ENCODE results near the gene KMT5C.

Gene KMT5C

DNA sequence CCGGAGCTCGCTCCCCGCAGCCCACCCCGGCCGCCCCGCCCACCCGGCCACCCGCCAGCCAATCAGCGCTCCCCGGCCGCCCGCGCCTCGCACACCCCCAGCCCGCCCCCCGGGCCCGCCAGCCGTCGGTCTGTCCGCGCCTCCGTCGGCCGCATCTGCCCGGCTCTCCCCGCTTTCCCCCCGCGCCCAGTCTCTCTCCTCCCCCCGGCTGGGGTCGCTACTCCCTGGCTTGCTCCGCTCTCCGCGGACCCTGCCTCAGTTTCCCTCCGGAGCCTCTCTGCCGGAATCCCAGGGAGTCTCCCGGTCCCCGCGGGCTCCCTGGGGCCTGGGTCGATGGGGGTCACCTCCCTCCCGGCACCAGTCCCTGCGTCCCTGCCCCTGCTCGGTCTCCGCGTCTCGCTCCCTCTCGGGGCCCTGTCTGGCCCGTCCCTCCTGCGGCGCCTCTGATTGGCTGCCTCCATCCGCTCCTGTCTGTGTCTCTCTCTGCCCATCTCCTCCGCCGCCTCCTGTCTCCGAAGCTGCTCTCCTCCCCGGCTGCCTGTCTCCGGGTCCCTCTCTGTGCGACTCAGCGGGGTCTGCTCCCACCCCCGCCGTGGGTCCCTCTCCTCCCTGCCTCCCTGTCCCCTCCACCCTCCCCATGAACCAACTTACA lies 30.1 kb downstream of the KMT5C start:
- H3K4me1 ChIP-seq (ENCODE audit: control insufficient read depth, insufficient read depth, low read length): peaks cover 5% of the 10 kb centered on the region; the same call in 1 of the 2 replicates
- no peaks in the 10 kb centered on the region for H3K36me3 ChIP-seq (ENCODE audit: control insufficient read depth in 2 of 2, insufficient read depth in 1 of 2, low read length in 2 of 2)
- no peaks in the 10 kb centered on the region for H3K9me3 ChIP-seq (ENCODE audit: control insufficient read depth, insufficient read depth, low read depth, low read length)
- peak overlapping the region; percentile 48 for H3K4me3 ChIP-seq (ENCODE audit: low read depth, low read length)
- no peak overlapping the region for H3K27ac ChIP-seq (ENCODE audit: extremely low read depth, low read depth, low read length)
- ChIA-PET CTCF (interaction anchor here (1.0 kb wide), 1 partner anchor 195 kb away, joined by 4 read pairs; no protein-coding TSS in a partner anchor), POLR2A (interaction anchor here (1.1 to 2.8 kb wide), 10 partner anchors 13 to 38 kb away, joined by 3 to 20 read pairs (median 6); partner anchors contain the start of genes KMT5C and UBE2S)
- TF ChIP-seq ZNF76 (tag by site-specific recombination; IDR thresholded peaks at IDR 0.05; ENCODE audit: borderline replicate concordance, low read depth): peak; percentile 53; the same call in 1 of the 2 replicates
- peak; percentile 43 for TF ChIP-seq ZEB2 (tag by site-specific recombination; IDR thresholded peaks at IDR 0.05)
- TF ChIP-seq ZNF366 (tag by site-specific recombination; conservative IDR thresholded peaks at IDR 0.05): peak; percentile 72
- TF ChIP-seq, protein P1, sequence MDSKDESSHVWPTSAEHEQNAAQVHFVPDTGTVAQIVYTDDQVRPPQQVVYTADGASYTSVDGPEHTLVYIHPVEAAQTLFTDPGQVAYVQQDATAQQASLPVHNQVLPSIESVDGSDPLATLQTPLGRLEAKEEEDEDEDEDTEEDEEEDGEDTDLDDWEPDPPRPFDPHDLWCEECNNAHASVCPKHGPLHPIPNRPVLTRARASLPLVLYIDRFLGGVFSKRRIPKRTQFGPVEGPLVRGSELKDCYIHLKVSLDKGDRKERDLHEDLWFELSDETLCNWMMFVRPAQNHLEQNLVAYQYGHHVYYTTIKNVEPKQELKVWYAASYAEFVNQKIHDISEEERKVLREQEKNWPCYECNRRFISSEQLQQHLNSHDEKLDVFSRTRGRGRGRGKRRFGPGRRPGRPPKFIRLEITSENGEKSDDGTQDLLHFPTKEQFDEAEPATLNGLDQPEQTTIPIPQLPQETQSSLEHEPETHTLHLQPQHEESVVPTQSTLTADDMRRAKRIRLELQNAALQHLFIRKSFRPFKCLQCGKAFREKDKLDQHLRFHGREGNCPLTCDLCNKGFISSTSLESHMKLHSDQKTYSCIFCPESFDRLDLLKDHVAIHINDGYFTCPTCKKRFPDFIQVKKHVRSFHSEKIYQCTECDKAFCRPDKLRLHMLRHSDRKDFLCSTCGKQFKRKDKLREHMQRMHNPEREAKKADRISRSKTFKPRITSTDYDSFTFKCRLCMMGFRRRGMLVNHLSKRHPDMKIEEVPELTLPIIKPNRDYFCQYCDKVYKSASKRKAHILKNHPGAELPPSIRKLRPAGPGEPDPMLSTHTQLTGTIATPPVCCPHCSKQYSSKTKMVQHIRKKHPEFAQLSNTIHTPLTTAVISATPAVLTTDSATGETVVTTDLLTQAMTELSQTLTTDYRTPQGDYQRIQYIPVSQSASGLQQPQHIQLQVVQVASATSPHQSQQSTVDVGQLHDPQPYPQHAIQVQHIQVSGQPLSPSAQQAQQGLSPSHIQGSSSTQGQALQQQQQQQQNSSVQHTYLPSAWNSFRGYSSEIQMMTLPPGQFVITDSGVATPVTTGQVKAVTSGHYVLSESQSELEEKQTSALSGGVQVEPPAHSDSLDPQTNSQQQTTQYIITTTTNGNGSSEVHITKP (tag by site-specific recombination; IDR thresholded peaks at IDR 0.05): peak; percentile 35
- TF ChIP-seq ZXDB (tag by site-specific recombination; IDR thresholded peaks at IDR 0.05): peak; percentile 93
- TF ChIP-seq, protein P2, sequence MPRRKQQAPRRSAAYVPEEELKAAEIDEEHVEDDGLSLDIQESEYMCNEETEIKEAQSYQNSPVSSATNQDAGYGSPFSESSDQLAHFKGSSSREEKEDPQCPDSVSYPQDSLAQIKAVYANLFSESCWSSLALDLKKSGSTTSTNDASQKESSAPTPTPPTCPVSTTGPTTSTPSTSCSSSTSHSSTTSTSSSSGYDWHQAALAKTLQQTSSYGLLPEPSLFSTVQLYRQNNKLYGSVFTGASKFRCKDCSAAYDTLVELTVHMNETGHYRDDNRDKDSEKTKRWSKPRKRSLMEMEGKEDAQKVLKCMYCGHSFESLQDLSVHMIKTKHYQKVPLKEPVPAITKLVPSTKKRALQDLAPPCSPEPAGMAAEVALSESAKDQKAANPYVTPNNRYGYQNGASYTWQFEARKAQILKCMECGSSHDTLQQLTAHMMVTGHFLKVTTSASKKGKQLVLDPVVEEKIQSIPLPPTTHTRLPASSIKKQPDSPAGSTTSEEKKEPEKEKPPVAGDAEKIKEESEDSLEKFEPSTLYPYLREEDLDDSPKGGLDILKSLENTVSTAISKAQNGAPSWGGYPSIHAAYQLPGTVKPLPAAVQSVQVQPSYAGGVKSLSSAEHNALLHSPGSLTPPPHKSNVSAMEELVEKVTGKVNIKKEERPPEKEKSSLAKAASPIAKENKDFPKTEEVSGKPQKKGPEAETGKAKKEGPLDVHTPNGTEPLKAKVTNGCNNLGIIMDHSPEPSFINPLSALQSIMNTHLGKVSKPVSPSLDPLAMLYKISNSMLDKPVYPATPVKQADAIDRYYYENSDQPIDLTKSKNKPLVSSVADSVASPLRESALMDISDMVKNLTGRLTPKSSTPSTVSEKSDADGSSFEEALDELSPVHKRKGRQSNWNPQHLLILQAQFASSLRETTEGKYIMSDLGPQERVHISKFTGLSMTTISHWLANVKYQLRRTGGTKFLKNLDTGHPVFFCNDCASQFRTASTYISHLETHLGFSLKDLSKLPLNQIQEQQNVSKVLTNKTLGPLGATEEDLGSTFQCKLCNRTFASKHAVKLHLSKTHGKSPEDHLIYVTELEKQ (tag by site-specific recombination; IDR thresholded peaks at IDR 0.05; ENCODE audit: borderline replicate concordance): no peak
- TF ChIP-seq KLF1 (tag by site-specific recombination; IDR thresholded peaks at IDR 0.05): 0 out of 2 replicates have a peak, but pooled peaks have one; percentile 12
- TF ChIP-seq ZBTB17 (tag by site-specific recombination; IDR thresholded peaks at IDR 0.05): peak; percentile 75
- TF ChIP-seq, protein P3, sequence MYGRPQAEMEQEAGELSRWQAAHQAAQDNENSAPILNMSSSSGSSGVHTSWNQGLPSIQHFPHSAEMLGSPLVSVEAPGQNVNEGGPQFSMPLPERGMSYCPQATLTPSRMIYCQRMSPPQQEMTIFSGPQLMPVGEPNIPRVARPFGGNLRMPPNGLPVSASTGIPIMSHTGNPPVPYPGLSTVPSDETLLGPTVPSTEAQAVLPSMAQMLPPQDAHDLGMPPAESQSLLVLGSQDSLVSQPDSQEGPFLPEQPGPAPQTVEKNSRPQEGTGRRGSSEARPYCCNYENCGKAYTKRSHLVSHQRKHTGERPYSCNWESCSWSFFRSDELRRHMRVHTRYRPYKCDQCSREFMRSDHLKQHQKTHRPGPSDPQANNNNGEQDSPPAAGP (tag by site-specific recombination; IDR thresholded peaks at IDR 0.05): peak; percentile 38; the same call in 1 of the 2 replicates
- peak; percentile 61 for TF ChIP-seq KLF8 (tag by site-specific recombination; IDR thresholded peaks at IDR 0.05)
- TF ChIP-seq ZNF10 (tag by site-specific recombination; IDR thresholded peaks at IDR 0.05): peak; percentile 32; the same call in 1 of the 2 replicates
- TF ChIP-seq ZNF335 (tag by site-specific recombination; conservative IDR thresholded peaks at IDR 0.05): peak; percentile 84
- TF ChIP-seq, protein P4, sequence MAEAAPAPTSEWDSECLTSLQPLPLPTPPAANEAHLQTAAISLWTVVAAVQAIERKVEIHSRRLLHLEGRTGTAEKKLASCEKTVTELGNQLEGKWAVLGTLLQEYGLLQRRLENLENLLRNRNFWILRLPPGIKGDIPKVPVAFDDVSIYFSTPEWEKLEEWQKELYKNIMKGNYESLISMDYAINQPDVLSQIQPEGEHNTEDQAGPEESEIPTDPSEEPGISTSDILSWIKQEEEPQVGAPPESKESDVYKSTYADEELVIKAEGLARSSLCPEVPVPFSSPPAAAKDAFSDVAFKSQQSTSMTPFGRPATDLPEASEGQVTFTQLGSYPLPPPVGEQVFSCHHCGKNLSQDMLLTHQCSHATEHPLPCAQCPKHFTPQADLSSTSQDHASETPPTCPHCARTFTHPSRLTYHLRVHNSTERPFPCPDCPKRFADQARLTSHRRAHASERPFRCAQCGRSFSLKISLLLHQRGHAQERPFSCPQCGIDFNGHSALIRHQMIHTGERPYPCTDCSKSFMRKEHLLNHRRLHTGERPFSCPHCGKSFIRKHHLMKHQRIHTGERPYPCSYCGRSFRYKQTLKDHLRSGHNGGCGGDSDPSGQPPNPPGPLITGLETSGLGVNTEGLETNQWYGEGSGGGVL (tag by site-specific recombination; IDR thresholded peaks at IDR 0.05): peak; percentile 83
- TF ChIP-seq ZNF394 (tag by site-specific recombination; IDR thresholded peaks at IDR 0.05; ENCODE audit: borderline replicate concordance): peak; percentile 51; the same call in 1 of the 2 replicates
- peak; percentile 68 for TF ChIP-seq ZBTB7A (tag by site-specific recombination; IDR thresholded peaks at IDR 0.05; ENCODE audit: low read depth)
- peak; percentile 37; the same call in 1 of the 2 replicates for TF ChIP-seq SP7 (tag by site-specific recombination; IDR thresholded peaks at IDR 0.05)
- peak; percentile 87 for TF ChIP-seq KLF10 (tag by site-specific recombination; IDR thresholded peaks at IDR 0.05)
- no peak for TF ChIP-seq PRDM1 (tag by site-specific recombination; IDR thresholded peaks at IDR 0.05)
- TF ChIP-seq ZNF792 (tag by site-specific recombination; IDR thresholded peaks at IDR 0.05): no peak
- TF ChIP-seq, protein P5, sequence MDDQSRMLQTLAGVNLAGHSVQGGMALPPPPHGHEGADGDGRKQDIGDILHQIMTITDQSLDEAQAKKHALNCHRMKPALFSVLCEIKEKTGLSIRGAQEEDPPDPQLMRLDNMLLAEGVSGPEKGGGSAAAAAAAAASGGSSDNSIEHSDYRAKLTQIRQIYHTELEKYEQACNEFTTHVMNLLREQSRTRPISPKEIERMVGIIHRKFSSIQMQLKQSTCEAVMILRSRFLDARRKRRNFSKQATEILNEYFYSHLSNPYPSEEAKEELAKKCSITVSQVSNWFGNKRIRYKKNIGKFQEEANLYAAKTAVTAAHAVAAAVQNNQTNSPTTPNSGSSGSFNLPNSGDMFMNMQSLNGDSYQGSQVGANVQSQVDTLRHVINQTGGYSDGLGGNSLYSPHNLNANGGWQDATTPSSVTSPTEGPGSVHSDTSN (CRISPR knock-in tag; IDR thresholded peaks at IDR 0.05): no peak
- peak; percentile 94 for TF ChIP-seq ZNF777 (tag by site-specific recombination; IDR thresholded peaks at IDR 0.05; ENCODE audit: borderline replicate concordance)
- TF ChIP-seq, protein P6, sequence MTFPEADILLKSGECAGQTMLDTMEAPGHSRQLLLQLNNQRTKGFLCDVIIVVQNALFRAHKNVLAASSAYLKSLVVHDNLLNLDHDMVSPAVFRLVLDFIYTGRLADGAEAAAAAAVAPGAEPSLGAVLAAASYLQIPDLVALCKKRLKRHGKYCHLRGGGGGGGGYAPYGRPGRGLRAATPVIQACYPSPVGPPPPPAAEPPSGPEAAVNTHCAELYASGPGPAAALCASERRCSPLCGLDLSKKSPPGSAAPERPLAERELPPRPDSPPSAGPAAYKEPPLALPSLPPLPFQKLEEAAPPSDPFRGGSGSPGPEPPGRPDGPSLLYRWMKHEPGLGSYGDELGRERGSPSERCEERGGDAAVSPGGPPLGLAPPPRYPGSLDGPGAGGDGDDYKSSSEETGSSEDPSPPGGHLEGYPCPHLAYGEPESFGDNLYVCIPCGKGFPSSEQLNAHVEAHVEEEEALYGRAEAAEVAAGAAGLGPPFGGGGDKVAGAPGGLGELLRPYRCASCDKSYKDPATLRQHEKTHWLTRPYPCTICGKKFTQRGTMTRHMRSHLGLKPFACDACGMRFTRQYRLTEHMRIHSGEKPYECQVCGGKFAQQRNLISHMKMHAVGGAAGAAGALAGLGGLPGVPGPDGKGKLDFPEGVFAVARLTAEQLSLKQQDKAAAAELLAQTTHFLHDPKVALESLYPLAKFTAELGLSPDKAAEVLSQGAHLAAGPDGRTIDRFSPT (tag by site-specific recombination; IDR thresholded peaks at IDR 0.05): peak; percentile 52; the same call in 1 of the 2 replicates
- peak; percentile 36; the same call in 1 of the 2 replicates for TF ChIP-seq WT1 (tag by site-specific recombination; IDR thresholded peaks at IDR 0.05)
